HepG2 (cell line): ENCODE results near the gene TTLL10. TPM values are rescaled to one million over a fixed set of nuclear protein-coding genes. Genes with fewer than 3 reads are reported as not detected.
A peak's percentile ranks its signal among the peaks of the same experiment; 100 is the strongest.

Experiments used
- ATAC-seq: fragments of 200-7000 bp; cut with Tn5 transposase; 3 replicates; pipeline ENCODE4 v1.9.1; 2020; ENCODE audit warnings: mild to moderate bottlenecking, moderate library complexity
- BruUV-seq: library from RNA; stranded (reverse); fragments of 400-500 nt; replicated peaks from 2 replicates; lab custom pipeline; 2021; lab: Mats Ljungman, UMichigan
- CTCF ChIA-PET: fragments of 300-600 bp; formaldehyde crosslinking; extraction: SDS; loops from one replicate; lab custom pipeline; 2021; ENCODE audit warnings: low total read pairs, inconsistent platforms, low intra/inter-chr PET ratio; lab: Yijun Ruan, JAX
- POLR2A ChIA-PET: fragments of 350-600 bp; sonication (Branson Sonifier 250); formaldehyde crosslinking; loops from one replicate; lab custom pipeline; 2020; ENCODE audit warnings: antibody characterized with exemption, inconsistent platforms; lab: Yijun Ruan, JAX
- DNase-seq: peaks from one replicate; pipeline ENCODE4 v3.0.0-alpha.2; 2015; ENCODE audit warnings: low spot score
- FAIRE-seq: peaks from 3 replicates; lab custom pipeline; 2011; peaks lifted over from hg19 to GRCh38; lab: Jason Lieb, UNC
- H2AFZ ChIP-seq: one replicate; pipeline ENCODE4 v1.6.1; 2011; ENCODE audit warnings: low read length, inconsistent platforms
- H3K27ac ChIP-seq: fragments of 300-600 bp; 3 replicates; pipeline ENCODE4 v1.8.0; 2011; ENCODE audit warnings: mixed run types, mild to moderate bottlenecking, mixed read lengths, low read length, inconsistent platforms; ENCODE audit not compliant: insufficient read depth; ENCODE audit errors: extremely low read length
- H3K27me3 ChIP-seq, 2 experiments: fragments of 200-600 bp in 1 of 2; 2 replicates in 1 of 2; 3 replicates in 1 of 2; pipeline versions ENCODE4 v1.6.0 to v1.8.0; 2011; ENCODE audit warnings: low read length in 2 of 2, mild to moderate bottlenecking in 2 of 2, moderate library complexity in 2 of 2, inconsistent platforms in 1 of 2; ENCODE audit not compliant: insufficient read depth in 2 of 2, control insufficient read depth in 1 of 2
- H3K36me3 ChIP-seq, 2 experiments: fragments of 200-600 bp in 1 of 2; replicated peaks in 1 of 2; 2 replicates in 1 of 2; 3 replicates in 1 of 2; pipeline versions ENCODE4 v1.5.1 to v1.8.0; 2011; ENCODE audit warnings: low read length in 2 of 2, inconsistent platforms in 1 of 2; ENCODE audit not compliant: insufficient read depth in 2 of 2, control insufficient read depth in 1 of 2
- H3K4me1 ChIP-seq: 2 replicates; pipeline ENCODE4 v1.5.1; 2012; ENCODE audit warnings: low read length, inconsistent platforms; ENCODE audit not compliant: insufficient read depth
- H3K4me2 ChIP-seq: 2 replicates; pipeline ENCODE4 v1.6.0; 2011; ENCODE audit warnings: low read depth, low read length, inconsistent platforms
- H3K4me3 ChIP-seq, 3 experiments: fragments of 200-600 bp in 1 of 3; sonication (generic), shearing (Covaris generic) in 1 of 3; replicated peaks in 1 of 3; 2 replicates each; pipeline ENCODE4 v1.5.1; 2011 to 2016; ENCODE audit warnings: low read length in 3 of 3, inconsistent platforms in 2 of 3, low read depth in 2 of 3, mild to moderate bottlenecking in 2 of 3, control low read depth in 1 of 3, mixed read lengths in 1 of 3; ENCODE audit not compliant: insufficient read depth in 1 of 3
- H3K79me2 ChIP-seq: one replicate; pipeline ENCODE4 v1.6.1; 2011; ENCODE audit warnings: low read length, inconsistent platforms; ENCODE audit not compliant: insufficient read depth
- H3K9ac ChIP-seq: 2 replicates; pipeline ENCODE4 v1.6.0; 2011; ENCODE audit warnings: mild to moderate bottlenecking, low read depth, low read length, inconsistent platforms; ENCODE audit not compliant: insufficient read depth
- H3K9me3 ChIP-seq: 2 replicates; pipeline ENCODE4 v1.5.1; 2012; ENCODE audit warnings: mild to moderate bottlenecking, low read length
- H4K20me1 ChIP-seq: 2 replicates; pipeline ENCODE4 v1.6.0; 2011; ENCODE audit warnings: inconsistent platforms, mild to moderate bottlenecking, low read length, moderate library complexity; ENCODE audit not compliant: insufficient read depth
- CAMTA2 ChIP-seq: sonication (generic); formaldehyde crosslinking; IDR thresholded peaks from 2 replicates; pipeline ENCODE4 v1.4.0; 2020; ENCODE audit warnings: mild to moderate bottlenecking, missing genetic modification reagents, borderline replicate concordance
- ETV5 ChIP-seq: IDR thresholded peaks from 2 replicates; pipeline ENCODE4 v1.6.1; 2018; ENCODE audit warnings: missing biosample characterization, missing genetic modification reagents, inconsistent platforms, borderline replicate concordance
- KLF12 ChIP-seq: sonication (generic); formaldehyde crosslinking; IDR thresholded peaks from 2 replicates; pipeline ENCODE4 v1.4.0; 2020; ENCODE audit warnings: missing genetic modification reagents, borderline replicate concordance
- MED1 ChIP-seq: sonication (generic); formaldehyde crosslinking; IDR thresholded peaks from 2 replicates; pipeline ENCODE4 v1.4.0; 2020; ENCODE audit warnings: missing genetic modification reagents
- MED8 ChIP-seq: sonication (generic); formaldehyde crosslinking; IDR thresholded peaks from 2 replicates; pipeline ENCODE4 v1.8.1; 2023; ENCODE audit warnings: mild to moderate bottlenecking, missing genetic modification reagents; ENCODE audit not compliant: insufficient replicate concordance
- MYC ChIP-seq: sonication (generic); formaldehyde crosslinking; IDR thresholded peaks from 2 replicates; pipeline ENCODE4 v1.9.0; 2021; ENCODE audit warnings: missing genetic modification reagents, borderline replicate concordance
- SRY ChIP-seq: sonication (generic); formaldehyde crosslinking; IDR thresholded peaks from 2 replicates; pipeline ENCODE4 v1.8.0; 2022; ENCODE audit warnings: mild to moderate bottlenecking, missing genetic modification reagents
- ZNF333 ChIP-seq: sonication (generic); formaldehyde crosslinking; IDR thresholded peaks from 2 replicates; pipeline ENCODE4 v1.4.0; 2020; ENCODE audit warnings: mild to moderate bottlenecking, missing genetic modification reagents, borderline replicate concordance
- ZNF451 ChIP-seq: sonication (generic); formaldehyde crosslinking; IDR thresholded peaks from 2 replicates; pipeline ENCODE4 v1.5.0; 2020; ENCODE audit warnings: mild to moderate bottlenecking, missing genetic modification reagents
- ZNF501 ChIP-seq: sonication (generic); formaldehyde crosslinking; IDR thresholded peaks from 2 replicates; pipeline ENCODE4 v1.5.1; 2020; ENCODE audit warnings: mild to moderate bottlenecking, moderate library complexity, missing genetic modification reagents
- ZNF543 ChIP-seq: sonication (generic); formaldehyde crosslinking; IDR thresholded peaks from 2 replicates; pipeline ENCODE4 v1.4.0; 2020; ENCODE audit warnings: mild to moderate bottlenecking, missing genetic modification reagents
- ZNF556 ChIP-seq: sonication (generic); formaldehyde crosslinking; IDR thresholded peaks from 2 replicates; pipeline ENCODE4 v1.4.0; 2020; ENCODE audit warnings: mild to moderate bottlenecking, missing genetic modification reagents, borderline replicate concordance
- ZNF816 ChIP-seq: sonication (generic); formaldehyde crosslinking; IDR thresholded peaks from 2 replicates; pipeline ENCODE4 v1.8.0; 2022; ENCODE audit warnings: missing genetic modification reagents, mild to moderate bottlenecking, borderline replicate concordance
- ZSCAN20 ChIP-seq: sonication (generic); formaldehyde crosslinking; IDR thresholded peaks from 2 replicates; pipeline ENCODE4 v1.4.0; 2020; ENCODE audit warnings: missing genetic modification reagents, mild to moderate bottlenecking, borderline replicate concordance
- ZSCAN21 ChIP-seq: sonication (generic); formaldehyde crosslinking; IDR thresholded peaks from 2 replicates; pipeline ENCODE4 v1.8.0; 2022; ENCODE audit warnings: mild to moderate bottlenecking, missing genetic modification reagents, moderate library complexity, borderline replicate concordance
- WGBS: methylation state at CpG from one replicate; pipeline ENCODE4 v1.1.6; 2017; ENCODE audit warnings: low lambda C conversion rate; 5-methylcytosine and 5-hydroxymethylcytosine counted together
- in situ Hi-C: cut with HindIII; loops from 2 replicates; pipeline ENCODE4 v1.10.0; 2017; ENCODE audit warnings: low pct_unique_long_range_greater_than_20kb; ENCODE audit not compliant: extremely low pct_ligation_motif_present
- intact Hi-C: fragments of 100-400 bp; cut with micrococcal nuclease; formaldehyde crosslinking; loops from one replicate; pipeline ENCODE4 v1.10.0; 2022; ENCODE audit not compliant: unreplicated experiment
- polyA plus RNA-seq, 8 experiments: library from polyadenylated mRNA; depleted of rRNA in 3 of 8; stranded (reverse) in 7 of 8; unstranded in 1 of 8; fragments of >200 nt; fragmentation: Illumina TruSeq in 4 of 8; extraction: Trizol in 4 of 8; gene quantifications; 2 replicates each; pipeline versions ENCODE4 v1.2.1 to v1.2.3, GENCODE V29; 2011 to 2016; ENCODE audit warnings: low read depth in 4 of 8, missing spikeins in 1 of 8, mixed read lengths in 1 of 8; ENCODE audit not compliant: insufficient read depth in 1 of 8
- total RNA-seq, 5 experiments: library from RNA; depleted of rRNA; stranded (reverse); fragments of >200 nt; fragmentation: Illumina TruSeq; extraction: Trizol; gene quantifications; 2 replicates each; pipeline ENCODE4 v1.2.3, GENCODE V29; 2016; ENCODE audit warnings: low read depth in 1 of 5
- TF ChIP-seq, protein P1 (sequence below): sonication (generic); formaldehyde crosslinking; IDR thresholded peaks from 2 replicates; pipeline ENCODE4 v1.4.0; 2020; ENCODE audit warnings: low read depth, missing genetic modification reagents
- TF ChIP-seq, protein P2 (sequence below): sonication (generic); formaldehyde crosslinking; IDR thresholded peaks from 2 replicates; pipeline ENCODE4 v1.4.0; 2020; ENCODE audit warnings: missing genetic modification reagents, borderline replicate concordance

TTLL10 gene
- total and polyA plus RNA-seq, 2 of the 13 experiments (the other 11 are each of a cell fraction or from before 2014, with no cell fraction given) = not detected

DNA sequence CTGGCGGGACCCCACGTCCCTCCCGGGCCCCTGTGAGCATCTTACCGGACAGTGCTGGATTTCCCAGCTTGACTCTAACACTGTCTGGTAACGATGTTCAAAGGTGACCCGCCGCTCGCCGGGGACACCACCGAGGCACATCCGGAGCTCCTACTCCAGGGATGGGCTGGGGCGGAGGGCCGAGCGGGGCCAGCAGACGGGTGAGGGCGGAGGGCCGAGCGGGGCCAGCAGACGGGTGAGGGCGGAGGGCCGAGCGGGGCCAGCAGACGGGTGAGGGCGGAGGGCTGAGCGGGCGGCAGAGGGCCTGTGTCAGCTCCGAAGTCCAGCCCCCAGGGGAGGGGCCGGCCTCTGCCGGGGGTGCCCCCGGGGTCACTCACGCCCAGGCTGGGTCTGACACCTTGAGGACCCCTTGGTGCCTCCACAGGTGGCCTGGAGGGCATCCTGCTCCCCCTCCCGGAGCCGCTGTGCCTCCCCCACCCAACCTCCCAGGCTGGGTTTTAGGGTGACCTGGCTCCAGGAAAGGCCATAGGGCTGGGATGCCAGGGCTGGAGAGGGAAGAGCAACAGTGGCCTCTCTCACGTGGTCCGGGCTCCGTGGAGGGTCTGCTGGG is 5.7 kb upstream of the TTLL10 start:
- H3K4me3 ChIP-seq = peak overlapping the region in 2 of 3 experiments; percentile 34 to 60; a peak in 3 of 6 replicates
- ATAC-seq (peak; percentile 17), DNase-seq (no peak), FAIRE-seq (no peak)
- ChIA-PET POLR2A (interaction anchor here (1.2 to 7.4 kb wide), 4 partner anchors 9 to 162 kb away, joined by 3 to 93 read pairs (median 5); partner anchors contain the start of genes B3GALT6 and SDF4), CTCF (no interaction called here)
- peak overlapping the region; percentile 76 for H3K4me2 ChIP-seq
- H3K27me3 ChIP-seq = peaks cover 6 to 18% of the 10 kb centered on the region in 2 experiments; a peak in 4 of 5 replicates
- no TSS peak for BruUV-seq
- intact Hi-C loops = no loop called here
- H2AFZ ChIP-seq = no peak overlapping the region
- H3K36me3 ChIP-seq = no peaks in the 10 kb centered on the region
- H3K27ac ChIP-seq = no peak overlapping the region
- H3K9ac ChIP-seq = 0 out of 2 replicates have a peak overlapping the region, but pooled peaks have one; percentile 22
- peaks cover 58% of the 10 kb centered on the region for H3K4me1 ChIP-seq
- no peaks in the 10 kb centered on the region for H3K79me2 ChIP-seq
- WGBS = 66% methylated on average over 13 of the region's 36 CpGs
- no peaks in the 10 kb centered on the region for H3K9me3 ChIP-seq
- in situ Hi-C loops = no loop called here
- no peaks in the 10 kb centered on the region for H4K20me1 ChIP-seq
- peak; percentile 23; the same call in 1 of the 2 replicates for TF ChIP-seq SRY
- 0 out of 2 replicates have a peak, but pooled peaks have one; percentile 4 for TF ChIP-seq ZNF501 (CRISPR knock-in tag)
- 0 out of 2 replicates have a peak, but pooled peaks have one; percentile 29 for TF ChIP-seq ZNF556
- no peak for TF ChIP-seq ZNF333 (CRISPR knock-in tag)
- TF ChIP-seq CAMTA2 (CRISPR knock-in tag) = no peak
- TF ChIP-seq, protein P1, sequence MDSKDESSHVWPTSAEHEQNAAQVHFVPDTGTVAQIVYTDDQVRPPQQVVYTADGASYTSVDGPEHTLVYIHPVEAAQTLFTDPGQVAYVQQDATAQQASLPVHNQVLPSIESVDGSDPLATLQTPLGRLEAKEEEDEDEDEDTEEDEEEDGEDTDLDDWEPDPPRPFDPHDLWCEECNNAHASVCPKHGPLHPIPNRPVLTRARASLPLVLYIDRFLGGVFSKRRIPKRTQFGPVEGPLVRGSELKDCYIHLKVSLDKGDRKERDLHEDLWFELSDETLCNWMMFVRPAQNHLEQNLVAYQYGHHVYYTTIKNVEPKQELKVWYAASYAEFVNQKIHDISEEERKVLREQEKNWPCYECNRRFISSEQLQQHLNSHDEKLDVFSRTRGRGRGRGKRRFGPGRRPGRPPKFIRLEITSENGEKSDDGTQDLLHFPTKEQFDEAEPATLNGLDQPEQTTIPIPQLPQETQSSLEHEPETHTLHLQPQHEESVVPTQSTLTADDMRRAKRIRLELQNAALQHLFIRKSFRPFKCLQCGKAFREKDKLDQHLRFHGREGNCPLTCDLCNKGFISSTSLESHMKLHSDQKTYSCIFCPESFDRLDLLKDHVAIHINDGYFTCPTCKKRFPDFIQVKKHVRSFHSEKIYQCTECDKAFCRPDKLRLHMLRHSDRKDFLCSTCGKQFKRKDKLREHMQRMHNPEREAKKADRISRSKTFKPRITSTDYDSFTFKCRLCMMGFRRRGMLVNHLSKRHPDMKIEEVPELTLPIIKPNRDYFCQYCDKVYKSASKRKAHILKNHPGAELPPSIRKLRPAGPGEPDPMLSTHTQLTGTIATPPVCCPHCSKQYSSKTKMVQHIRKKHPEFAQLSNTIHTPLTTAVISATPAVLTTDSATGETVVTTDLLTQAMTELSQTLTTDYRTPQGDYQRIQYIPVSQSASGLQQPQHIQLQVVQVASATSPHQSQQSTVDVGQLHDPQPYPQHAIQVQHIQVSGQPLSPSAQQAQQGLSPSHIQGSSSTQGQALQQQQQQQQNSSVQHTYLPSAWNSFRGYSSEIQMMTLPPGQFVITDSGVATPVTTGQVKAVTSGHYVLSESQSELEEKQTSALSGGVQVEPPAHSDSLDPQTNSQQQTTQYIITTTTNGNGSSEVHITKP (CRISPR knock-in tag) = 0 out of 2 replicates have a peak, but pooled peaks have one; percentile 2
- TF ChIP-seq MED8 = no peak
- peak; percentile 59; the same call in 1 of the 2 replicates for TF ChIP-seq ZNF451 (CRISPR knock-in tag)
- TF ChIP-seq, protein P2, sequence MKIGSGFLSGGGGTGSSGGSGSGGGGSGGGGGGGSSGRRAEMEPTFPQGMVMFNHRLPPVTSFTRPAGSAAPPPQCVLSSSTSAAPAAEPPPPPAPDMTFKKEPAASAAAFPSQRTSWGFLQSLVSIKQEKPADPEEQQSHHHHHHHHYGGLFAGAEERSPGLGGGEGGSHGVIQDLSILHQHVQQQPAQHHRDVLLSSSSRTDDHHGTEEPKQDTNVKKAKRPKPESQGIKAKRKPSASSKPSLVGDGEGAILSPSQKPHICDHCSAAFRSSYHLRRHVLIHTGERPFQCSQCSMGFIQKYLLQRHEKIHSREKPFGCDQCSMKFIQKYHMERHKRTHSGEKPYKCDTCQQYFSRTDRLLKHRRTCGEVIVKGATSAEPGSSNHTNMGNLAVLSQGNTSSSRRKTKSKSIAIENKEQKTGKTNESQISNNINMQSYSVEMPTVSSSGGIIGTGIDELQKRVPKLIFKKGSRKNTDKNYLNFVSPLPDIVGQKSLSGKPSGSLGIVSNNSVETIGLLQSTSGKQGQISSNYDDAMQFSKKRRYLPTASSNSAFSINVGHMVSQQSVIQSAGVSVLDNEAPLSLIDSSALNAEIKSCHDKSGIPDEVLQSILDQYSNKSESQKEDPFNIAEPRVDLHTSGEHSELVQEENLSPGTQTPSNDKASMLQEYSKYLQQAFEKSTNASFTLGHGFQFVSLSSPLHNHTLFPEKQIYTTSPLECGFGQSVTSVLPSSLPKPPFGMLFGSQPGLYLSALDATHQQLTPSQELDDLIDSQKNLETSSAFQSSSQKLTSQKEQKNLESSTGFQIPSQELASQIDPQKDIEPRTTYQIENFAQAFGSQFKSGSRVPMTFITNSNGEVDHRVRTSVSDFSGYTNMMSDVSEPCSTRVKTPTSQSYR (CRISPR knock-in tag) = no peak
- 0 out of 2 replicates have a peak, but pooled peaks have one; percentile 6 for TF ChIP-seq KLF12
- peak; percentile 51; the same call in 1 of the 2 replicates for TF ChIP-seq ETV5 (CRISPR knock-in tag)
- 0 out of 2 replicates have a peak, but pooled peaks have one; percentile 32 for TF ChIP-seq ZSCAN21
- no peak for TF ChIP-seq ZSCAN20 (CRISPR knock-in tag)
- TF ChIP-seq ZNF816 = 0 out of 2 replicates have a peak, but pooled peaks have one; percentile 42
- TF ChIP-seq MED1 (CRISPR knock-in tag) = peak; percentile 22; the same call in 1 of the 2 replicates
- peak; percentile 9; the same call in 1 of the 2 replicates for TF ChIP-seq MYC (CRISPR knock-in tag)
- TF ChIP-seq ZNF543 = peak; percentile 75; the same call in 1 of the 2 replicates
